Adrenal gland (tissue), 12 donors: Measurements from ENCODE around the gene GUK1. TPM values are rescaled to one million over a fixed set of nuclear protein-coding genes. Genes with fewer than 3 reads are reported as not detected.

Experiments
- DNase-seq, 7 donors: peaks; one replicate each; pipeline ENCODE4 v3.0.0-alpha.2; 2019 to 2020
- H3K27ac ChIP-seq, 5 donors: fragments of 200-600 bp; sonication (generic) in 4 of 5; 1 replicate in 3 of 5; 2 replicates in 2 of 5; pipeline versions ENCODE4 v1.5.1 to v1.8.0; 2016 to 2020; ENCODE audit warnings: mild to moderate bottlenecking in 1 of 5
- H3K27me3 ChIP-seq: fragments of 200-600 bp; 2 replicates; pipeline ENCODE4 v1.8.0; 2021
- H3K36me3 ChIP-seq, 2 donors: fragments of 200-600 bp; replicated peaks in 1 of 2; 1 replicate in 1 of 2; 2 replicates in 1 of 2; pipeline versions ENCODE4 v1.5.1 to v1.8.0; 2018 to 2022
- H3K4me1 ChIP-seq, 2 donors: fragments of 200-600 bp; replicated peaks in 1 of 2; 1 replicate in 1 of 2; 2 replicates in 1 of 2; pipeline versions ENCODE4 v1.5.1 to v1.8.0; 2018 to 2021
- H3K4me3 ChIP-seq, 4 donors: fragments of 200-600 bp; sonication (generic) in 3 of 4; one replicate each; pipeline ENCODE4 v1.5.1; 2016 to 2018
- H3K9me3 ChIP-seq, 3 donors: fragments of 200-600 bp; sonication (generic) in 1 of 3; replicated peaks in 1 of 3; 1 replicate in 2 of 3; 2 replicates in 1 of 3; pipeline versions ENCODE4 v1.5.1 to v1.8.0; 2016 to 2021
- CTCF ChIP-seq, 6 experiments: fragments of 450-650 bp in 4 of 6; fragments of 200-600 bp in 2 of 6; sonication (generic) in 1 of 6; IDR thresholded peaks; 1 replicate in 5 of 6; 2 replicates in 1 of 6; pipeline versions ENCODE4 v1.5.1 to v1.8.0; 2016 to 2021; ENCODE audit warnings: antibody characterized with exemption in 6 of 6, mild to moderate bottlenecking in 2 of 6, moderate library complexity in 1 of 6
- POLR2A ChIP-seq, 2 donors: fragments of 450-650 bp; IDR thresholded peaks; one replicate each; pipeline ENCODE4 v1.6.1; 2017; ENCODE audit warnings: antibody characterized with exemption in 2 of 2, mild to moderate bottlenecking in 2 of 2, moderate library complexity in 1 of 2
- WGBS, 4 donors: extraction: QIAGEN DNeasy Blood & Tissue Kit in 2 of 4; methylation state at CpG; one replicate each; pipeline versions ENCODE4 v1.1.5 to v1.1.7; 2013 to 2017; 5-methylcytosine and 5-hydroxymethylcytosine counted together
- intact Hi-C, 2 donors: fragments of 100-400 bp; cut with DNase I; formaldehyde crosslinking; loops; one replicate each; pipeline versions ENCODE4 v1.14.1 to v1.15.0; 2022 to 2023
- polyA plus RNA-seq, 3 donors: library from polyadenylated mRNA; stranded (reverse); fragments of 200-250 nt in 2 of 3; fragments of 350-450 nt in 1 of 3; fragmentation: Illumina TruSeq in 1 of 3; extraction: RNeasy Lipid Tissue Mini Kit (QIAGEN cat#74804) in 1 of 3; gene quantifications; one replicate each; pipeline ENCODE4 v1.2.3, GENCODE V29; 2013 to 2014
- total RNA-seq, 9 donors: library from RNA; depleted of rRNA in 4 of 9; stranded (reverse); fragments of >200 nt in 4 of 9; fragments of 120-200 nt in 1 of 9; fragmentation: NEBNext Ultra II Directional in 1 of 9; extraction: Animal tissue kit (Norgen Biotek cat#: 25700) in 1 of 9; gene quantifications; one replicate each; pipeline versions ENCODE4 v1.1.0 to v1.2.4, GENCODE V29; 2013 to 2023
- donor health status: healthy with polysubstance abuse.
- donor health status: Bipolar disorder and iron deficiency.
- donor health status: DM: yes; HTN: yes; CAD: no.
- donor health status: DM: no; HTN: no; CAD: no.
- donor health status: DM: no; HTN: no; CAD: no.
- donor health status: DM: yes; HTN: yes; CAD: no.

GUK1 gene
- total and polyA plus RNA-seq, 12 donors, result 42.3 to 427 (median 236) TPM

DNA sequence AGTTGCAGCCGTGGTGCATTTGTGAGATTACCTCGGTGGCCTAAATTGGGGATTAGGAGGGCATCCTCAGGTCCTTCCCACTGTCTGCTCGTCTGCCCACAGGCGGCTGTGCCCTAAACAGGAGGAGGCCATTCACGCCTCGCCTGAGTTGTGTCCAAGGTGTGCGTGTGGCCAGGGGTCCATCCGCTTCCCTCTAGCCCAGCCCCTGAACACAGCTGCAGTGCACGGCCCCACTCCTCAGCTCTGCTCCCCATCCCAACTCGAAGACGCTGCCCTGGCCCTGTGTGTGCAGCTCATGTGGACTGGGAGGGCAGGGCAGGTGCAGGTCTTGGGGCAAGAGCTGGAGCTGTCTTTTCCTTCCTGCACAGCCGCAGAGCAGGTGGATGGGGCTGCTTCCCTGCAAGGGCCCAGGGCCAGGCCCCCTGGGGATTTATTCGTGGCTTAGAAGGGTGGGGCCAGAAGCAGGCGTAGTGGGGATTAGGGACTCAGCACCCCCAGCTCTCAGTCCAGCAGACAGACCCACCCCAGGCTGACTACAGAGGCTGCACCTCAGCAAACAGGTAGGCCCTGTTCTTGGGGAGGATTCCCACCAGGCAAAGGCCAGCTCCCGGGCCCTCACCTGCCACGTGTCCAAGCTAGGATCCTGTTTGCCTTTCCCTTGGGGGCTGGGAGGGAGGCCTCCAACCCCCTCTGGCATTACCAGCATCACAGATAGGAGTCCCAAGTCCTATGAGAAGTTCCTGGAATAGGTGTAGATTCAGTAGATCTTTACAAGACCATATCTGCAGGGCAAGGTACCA lies 4.3 kb downstream of the GUK1 start:
- DNase-seq, result peak in 4 of 7 donors; percentile 10 to 45 (median 14)
- Histone ChIP-seq H3K27ac (no peak overlapping the region), H3K36me3 (peaks cover 0 to 30% of the 10 kb centered on the region in 2 donors), H3K4me1 (peaks cover 12 to 40% of the 10 kb centered on the region in 2 donors), H3K4me3 (no peak overlapping the region), H3K9me3 (no peaks in the 10 kb centered on the region), H3K27me3 (no peaks in the 10 kb centered on the region)
- 81 to 89% (median 84%) methylated on average over 11 to 16 of the region's 16 CpGs for WGBS, 4 donors
- no peak for TF ChIP-seq CTCF (IDR thresholded peaks at IDR 0.05)
- no peak for TF ChIP-seq POLR2A (IDR thresholded peaks at IDR 0.05)
- intact Hi-C loops, result no loop called here

DNA sequence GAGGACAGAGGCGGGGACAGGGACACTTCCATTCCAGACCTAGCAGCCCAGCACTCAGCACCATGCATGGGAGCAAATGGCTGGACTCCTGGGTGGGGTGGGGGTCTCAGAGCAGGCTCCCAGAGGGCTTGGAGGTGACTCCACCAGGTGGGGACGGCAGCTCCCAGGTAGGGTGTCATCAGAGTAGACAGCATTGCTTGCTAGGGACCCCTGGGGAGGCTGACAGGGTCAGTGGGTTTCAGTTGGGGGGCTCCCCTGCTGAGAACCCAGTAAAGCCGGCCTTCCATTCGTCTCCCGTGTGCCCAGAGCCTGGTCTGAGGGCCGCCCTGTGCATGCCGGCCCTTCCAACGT lies 4.9 kb downstream of the GUK1 start:
- WGBS, 4 donors, result 66 to 90% (median 80%) methylated on average over 4 to 8 of the region's 8 CpGs; no CpG with 5 or more reads in 1 of the 4 donors
- no peaks in the 10 kb centered on the region for H3K9me3 ChIP-seq
- no peaks in the 10 kb centered on the region for H3K27me3 ChIP-seq
- TF ChIP-seq CTCF (IDR thresholded peaks at IDR 0.05), result no peak
- TF ChIP-seq POLR2A (IDR thresholded peaks at IDR 0.05), result no peak
- peak in 3 of 7 donors; percentile 8 to 45 (median 16) for DNase-seq
- H3K36me3 ChIP-seq, result peaks cover 0 to 30% of the 10 kb centered on the region in 2 donors
- intact Hi-C loops, result no loop called here
- no peak overlapping the region for H3K4me3 ChIP-seq
- peaks cover 10 to 45% of the 10 kb centered on the region in 2 donors for H3K4me1 ChIP-seq
- no peak overlapping the region for H3K27ac ChIP-seq

- H3K4me1 ChIP-seq, result peaks cover 9 to 52% of the 10 kb centered on the region in 2 donors
- H3K36me3 ChIP-seq, result peaks cover 0 to 30% of the 10 kb centered on the region in 2 donors
- H3K27me3 ChIP-seq, result no peaks in the 10 kb centered on the region
- no peaks in the 10 kb centered on the region for H3K9me3 ChIP-seq
- DNase-seq, result peak in 3 of 7 donors; percentile 10 to 48 (median 25)
- H3K27ac ChIP-seq, result no peak overlapping the region
- 87 to 93% (median 90%) methylated on average over 18 to 31 of the region's 31 CpGs for WGBS, 4 donors
- intact Hi-C loops, result no loop called here
- TF ChIP-seq CTCF (IDR thresholded peaks at IDR 0.05) (no peak), POLR2A (IDR thresholded peaks at IDR 0.05) (no peak)
- H3K4me3 ChIP-seq, result no peak overlapping the region
Observed at GRCh38 chr1:228145463-228146416, 5.7 kb downstream of the GUK1 start.
